GM12878 (cell line): ENCODE data around the gene CABLES1. TPM values are rescaled to one million over a fixed set of nuclear protein-coding genes. Genes with fewer than 3 reads are reported as not detected.

Experiments used
- ASH2L ChIP-seq: fragments of 300-600, 200-600 bp; sonication (generic); IDR thresholded peaks from 2 replicates; pipeline ENCODE4 v1.6.1; 2017; ENCODE audit warnings: low read depth, mild to moderate bottlenecking, borderline replicate concordance
- BCL11A ChIP-seq: IDR thresholded peaks from 2 replicates; pipeline ENCODE4 v1.6.1; 2011; ENCODE audit warnings: low read depth, low read length
- BMI1 ChIP-seq: fragments of 450-650 bp; IDR thresholded peaks from 2 replicates; pipeline ENCODE4 v1.6.1; 2016; ENCODE audit warnings: mild to moderate bottlenecking, moderate library complexity, borderline replicate concordance
- CREB1 ChIP-seq: IDR thresholded peaks from 2 replicates; pipeline ENCODE4 v1.6.1; 2012; ENCODE audit warnings: low read depth, mild to moderate bottlenecking, inconsistent platforms
- CREM ChIP-seq: IDR thresholded peaks from 2 replicates; pipeline ENCODE4 v1.6.1; 2014; ENCODE audit warnings: antibody characterized with exemption, low read depth
- ELK1 ChIP-seq: IDR thresholded peaks from 2 replicates; pipeline ENCODE4 v1.6.1; 2012; ENCODE audit warnings: low read depth, low read length, improper control_type of control experiment
- EP300 ChIP-seq, 2 experiments: fragments of 150-350 bp in 1 of 2; IDR thresholded peaks; 2 replicates each; pipeline ENCODE4 v1.6.1; 2011 to 2012; ENCODE audit warnings: low read depth in 2 of 2, low read length in 2 of 2, borderline replicate concordance in 1 of 2, improper control_type of control experiment in 1 of 2, inconsistent platforms in 1 of 2; ENCODE audit not compliant: control insufficient read depth in 1 of 2
- FOS ChIP-seq: IDR thresholded peaks from 3 replicates; pipeline ENCODE4 v1.6.1; 2011; ENCODE audit warnings: borderline replicate concordance; ENCODE audit not compliant: insufficient read length; ENCODE audit errors: extremely low read depth
- HCFC1 ChIP-seq: fragments of 150-350 bp; IDR thresholded peaks from 2 replicates; pipeline ENCODE4 v1.6.1; 2014; ENCODE audit warnings: low read length
- HDAC6 ChIP-seq: fragments of 200-600 bp; sonication (generic); IDR thresholded peaks from one replicate; pipeline ENCODE4 v1.8.0; 2017; ENCODE audit warnings: antibody characterized with exemption; ENCODE audit not compliant: unreplicated experiment
- HSF1 ChIP-seq: fragments of 150-350 bp; IDR thresholded peaks from 2 replicates; pipeline ENCODE4 v1.6.1; 2014; ENCODE audit warnings: mild to moderate bottlenecking, low read depth, low read length
- JUND ChIP-seq: IDR thresholded peaks from 2 replicates; pipeline ENCODE4 v1.6.1; 2012; ENCODE audit warnings: low read depth, mild to moderate bottlenecking, low read length, improper control_type of control experiment, moderate library complexity
- MEF2A ChIP-seq: IDR thresholded peaks from 2 replicates; pipeline ENCODE4 v1.6.1; 2011; ENCODE audit warnings: low read depth, mild to moderate bottlenecking, low read length, moderate library complexity; ENCODE audit not compliant: insufficient read depth
- MXI1 ChIP-seq: fragments of 150-350 bp; IDR thresholded peaks from 2 replicates; pipeline ENCODE4 v1.6.1; 2011; ENCODE audit warnings: low read depth, mild to moderate bottlenecking, inconsistent platforms, low read length, improper control_type of control experiment
- POLR2AphosphoS2 ChIP-seq: IDR thresholded peaks from 2 replicates; pipeline ENCODE4 v1.6.1; 2011; ENCODE audit warnings: low read depth, mild to moderate bottlenecking, low read length, improper control_type of control experiment, moderate library complexity
- RB1 ChIP-seq: fragments of 450-650 bp; formaldehyde crosslinking; IDR thresholded peaks from 2 replicates; pipeline ENCODE4 v1.6.1; 2017; ENCODE audit warnings: mild to moderate bottlenecking, borderline replicate concordance
- RCOR1 ChIP-seq: conservative IDR thresholded peaks from 2 replicates; pipeline ENCODE4 v1.6.1; 2012; ENCODE audit warnings: low read depth, low read length, improper control_type of control experiment
- STAT3 ChIP-seq: IDR thresholded peaks from 2 replicates; pipeline ENCODE4 v1.6.1; 2011; ENCODE audit warnings: low read depth, low read length, improper control_type of control experiment
- WRNIP1 ChIP-seq: IDR thresholded peaks from 2 replicates; pipeline ENCODE4 v1.6.1; 2011; ENCODE audit warnings: low read depth, low read length, improper control_type of control experiment, borderline replicate concordance
- ZNF207 ChIP-seq: fragments of 450-650 bp; IDR thresholded peaks from 2 replicates; pipeline ENCODE4 v1.6.1; 2014; ENCODE audit warnings: antibody characterized with exemption, mild to moderate bottlenecking, borderline replicate concordance
- ZNF217 ChIP-seq: fragments of 450-650 bp; IDR thresholded peaks from 2 replicates; pipeline ENCODE4 v1.6.1; 2017; ENCODE audit warnings: antibody characterized with exemption, mild to moderate bottlenecking
- ZNF274 ChIP-seq: IDR thresholded peaks from one replicate; pipeline ENCODE4 v1.8.0; 2011; ENCODE audit not compliant: insufficient read length, insufficient read depth
- polyA plus RNA-seq, 11 experiments: library from polyadenylated mRNA; depleted of rRNA in 4 of 11; unstranded in 6 of 11; stranded (reverse) in 5 of 11; fragments of >200 nt; fragmentation: Nextera tagmentation in 4 of 11; fragmentation: Illumina TruSeq in 1 of 11; extraction: Ambion mirVana in 4 of 11; extraction: Trizol in 1 of 11; gene quantifications; 1 replicate in 1 of 11; 2 replicates in 10 of 11; pipeline versions ENCODE4 v1.2.1 to v1.2.3, GENCODE V29; 2011 to 2016; ENCODE audit warnings: inconsistent platforms in 2 of 11, missing spikeins in 2 of 11, low read depth in 1 of 11
- total RNA-seq, 4 experiments: library from RNA; depleted of rRNA in 3 of 4; stranded (reverse); fragments of >200 nt in 3 of 4; fragmentation: Illumina TruSeq in 1 of 4; extraction: Trizol in 1 of 4; gene quantifications; 2 replicates each; pipeline versions ENCODE4 v1.2.1 to v1.2.3, GENCODE V29; 2013 to 2021
- TF ChIP-seq, protein P1 (sequence below): IDR thresholded peaks from 2 replicates; pipeline ENCODE4 v1.6.1; 2011; ENCODE audit warnings: low read depth, low read length, improper control_type of control experiment, borderline replicate concordance
- TF ChIP-seq, protein P2 (sequence below): IDR thresholded peaks from 2 replicates; pipeline ENCODE4 v1.6.1; 2012; ENCODE audit warnings: low read length, inconsistent platforms
- TF ChIP-seq, protein P3 (sequence below): fragments of 450-650 bp; IDR thresholded peaks from 2 replicates; pipeline ENCODE4 v1.6.1; 2017; ENCODE audit warnings: mild to moderate bottlenecking

Gene CABLES1
- total and polyA plus RNA-seq, 10 of the 15 experiments (the other 5 are each of a cell fraction or from before 2014, with no cell fraction given) = 2.9 to 27.2 (median 8.2) TPM

DNA sequence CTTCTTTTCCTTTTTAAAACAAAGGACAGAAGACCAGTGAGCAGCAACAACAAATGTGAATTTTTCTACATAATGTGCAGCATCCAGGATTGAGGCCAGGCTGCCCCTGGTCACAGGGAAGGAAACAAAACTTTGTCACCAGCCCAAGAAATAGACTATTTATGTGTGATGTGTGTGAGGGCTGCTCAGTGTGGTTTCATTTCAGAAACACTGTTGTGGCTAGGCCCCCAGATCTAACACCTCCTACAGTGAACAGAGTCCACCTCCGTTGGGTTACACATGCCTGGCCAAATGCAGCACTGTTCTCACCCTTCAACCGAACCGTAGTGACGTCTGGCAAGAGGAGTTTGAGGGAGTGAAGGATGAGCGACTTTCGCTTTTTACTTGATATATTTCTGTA lies 171.5 kb downstream of the CABLES1 start (continued):
- TF ChIP-seq EP300 (IDR thresholded peaks at IDR 0.05; ENCODE audit: borderline replicate concordance in 1 of 2, control insufficient read depth in 1 of 2, low read depth in 2 of 2, low read length in 2 of 2) = peak; percentile 91 to 95; a peak in 3 of 4 replicates
- no peak for TF ChIP-seq ZNF207
- 0 out of 2 replicates have a peak, but pooled peaks have one; percentile 25 for TF ChIP-seq CREB1
- peak; percentile 50; the same call in 1 of the 2 replicates for TF ChIP-seq BCL11A
- no peak for TF ChIP-seq RB1
- TF ChIP-seq CREM = no peak
- peak; percentile 62; the same call in 1 of the 2 replicates for TF ChIP-seq BMI1
- no peak for TF ChIP-seq WRNIP1
- TF ChIP-seq POLR2AphosphoS2 = no peak
- no peak for TF ChIP-seq STAT3
- no peak for TF ChIP-seq HDAC6
- TF ChIP-seq FOS = no peak
- TF ChIP-seq, protein P1, sequence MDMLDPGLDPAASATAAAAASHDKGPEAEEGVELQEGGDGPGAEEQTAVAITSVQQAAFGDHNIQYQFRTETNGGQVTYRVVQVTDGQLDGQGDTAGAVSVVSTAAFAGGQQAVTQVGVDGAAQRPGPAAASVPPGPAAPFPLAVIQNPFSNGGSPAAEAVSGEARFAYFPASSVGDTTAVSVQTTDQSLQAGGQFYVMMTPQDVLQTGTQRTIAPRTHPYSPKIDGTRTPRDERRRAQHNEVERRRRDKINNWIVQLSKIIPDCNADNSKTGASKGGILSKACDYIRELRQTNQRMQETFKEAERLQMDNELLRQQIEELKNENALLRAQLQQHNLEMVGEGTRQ = no peak
- TF ChIP-seq ZNF274 = no peak
- TF ChIP-seq, protein P2, sequence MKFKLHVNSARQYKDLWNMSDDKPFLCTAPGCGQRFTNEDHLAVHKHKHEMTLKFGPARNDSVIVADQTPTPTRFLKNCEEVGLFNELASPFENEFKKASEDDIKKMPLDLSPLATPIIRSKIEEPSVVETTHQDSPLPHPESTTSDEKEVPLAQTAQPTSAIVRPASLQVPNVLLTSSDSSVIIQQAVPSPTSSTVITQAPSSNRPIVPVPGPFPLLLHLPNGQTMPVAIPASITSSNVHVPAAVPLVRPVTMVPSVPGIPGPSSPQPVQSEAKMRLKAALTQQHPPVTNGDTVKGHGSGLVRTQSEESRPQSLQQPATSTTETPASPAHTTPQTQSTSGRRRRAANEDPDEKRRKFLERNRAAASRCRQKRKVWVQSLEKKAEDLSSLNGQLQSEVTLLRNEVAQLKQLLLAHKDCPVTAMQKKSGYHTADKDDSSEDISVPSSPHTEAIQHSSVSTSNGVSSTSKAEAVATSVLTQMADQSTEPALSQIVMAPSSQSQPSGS = peak; percentile 31; the same call in 1 of the 2 replicates
- no peak for TF ChIP-seq HCFC1
- TF ChIP-seq MEF2A = no peak
- TF ChIP-seq MXI1 = no peak
- no peak for TF ChIP-seq ELK1
- TF ChIP-seq HSF1 = no peak
- TF ChIP-seq JUND = no peak
- no peak for TF ChIP-seq ZNF217
- TF ChIP-seq ASH2L = no peak
- no peak for TF ChIP-seq RCOR1
- TF ChIP-seq, protein P3, sequence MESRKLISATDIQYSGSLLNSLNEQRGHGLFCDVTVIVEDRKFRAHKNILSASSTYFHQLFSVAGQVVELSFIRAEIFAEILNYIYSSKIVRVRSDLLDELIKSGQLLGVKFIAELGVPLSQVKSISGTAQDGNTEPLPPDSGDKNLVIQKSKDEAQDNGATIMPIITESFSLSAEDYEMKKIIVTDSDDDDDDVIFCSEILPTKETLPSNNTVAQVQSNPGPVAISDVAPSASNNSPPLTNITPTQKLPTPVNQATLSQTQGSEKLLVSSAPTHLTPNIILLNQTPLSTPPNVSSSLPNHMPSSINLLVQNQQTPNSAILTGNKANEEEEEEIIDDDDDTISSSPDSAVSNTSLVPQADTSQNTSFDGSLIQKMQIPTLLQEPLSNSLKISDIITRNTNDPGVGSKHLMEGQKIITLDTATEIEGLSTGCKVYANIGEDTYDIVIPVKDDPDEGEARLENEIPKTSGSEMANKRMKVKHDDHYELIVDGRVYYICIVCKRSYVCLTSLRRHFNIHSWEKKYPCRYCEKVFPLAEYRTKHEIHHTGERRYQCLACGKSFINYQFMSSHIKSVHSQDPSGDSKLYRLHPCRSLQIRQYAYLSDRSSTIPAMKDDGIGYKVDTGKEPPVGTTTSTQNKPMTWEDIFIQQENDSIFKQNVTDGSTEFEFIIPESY = peak; percentile 32; the same call in 1 of the 2 replicates
